MM.1S (cell line): ENCODE data around the gene DDOST.

Experiments used
- CTCF ChIP-seq: fragments of 300-600 bp; sonication (generic); IDR thresholded peaks from 2 replicates; pipeline ENCODE4 v1.5.1; 2016; ENCODE audit warnings: antibody characterized with exemption, low read length, mixed read lengths
- EZH2 ChIP-seq: fragments of 300-600 bp; sonication (generic); optimal IDR thresholded peaks from 2 replicates; pipeline ENCODE3; 2017; ENCODE audit warnings: low read depth, mild to moderate bottlenecking, antibody characterized with exemption, low read length, mixed read lengths
- EZH2phosphoT487 ChIP-seq: fragments of 300-600 bp; sonication (generic); IDR thresholded peaks from 2 replicates; pipeline ENCODE4 v1.6.1; 2018; ENCODE audit warnings: antibody characterized with exemption, low read length

- TF ChIP-seq CTCF = no peak
- TF ChIP-seq EZH2 = no peak
- no peak for TF ChIP-seq EZH2phosphoT487
Measured at GRCh38 chr1:20666804-20667203, 5.6 kb upstream of the DDOST start.
